ENCODE results near the gene HMGXB3. TPM values are rescaled to one million over a fixed set of nuclear protein-coding genes. Genes with fewer than 3 reads are reported as not detected.

Gene HMGXB3
- total RNA-seq, 2 experiments from 2014 or later: 27.4 to 29.3 TPM

GRCh38 chr5:150052226-150052955 lies 51.9 kb downstream of the HMGXB3 start:
- Mint-ChIP-seq H3K27me3 (no peaks in the 10 kb centered on the region), H3K27ac (no peak overlapping the region), H3K4me3 (no peak overlapping the region), H3K9me3 (no peaks in the 10 kb centered on the region), H3K4me1 (ENCODE audit: low read depth) (no peaks in the 10 kb centered on the region), H3K36me3 (ENCODE audit: low read depth) (peaks cover 79% of the 10 kb centered on the region)
- Histone ChIP-seq H3K27me3 (ENCODE audit: control insufficient read depth in 1 of 2, insufficient read depth in 2 of 2, low read length in 2 of 2) (no peaks in the 10 kb centered on the region), H3K9me3 (ENCODE audit: control insufficient read depth in 1 of 2, insufficient read depth in 1 of 2, low read length in 2 of 2) (no peaks in the 10 kb centered on the region), H3K27ac (ENCODE audit: low read depth in 1 of 2, low read length in 2 of 2) (no peak overlapping the region), H3K4me1 (ENCODE audit: insufficient read depth, low read length) (no peaks in the 10 kb centered on the region), H3K4me3 (ENCODE audit: low read length) (no peak overlapping the region), H3K36me3 (ENCODE audit: insufficient read depth, low read length) (peaks cover 72% of the 10 kb centered on the region)
- TF ChIP-seq, protein P1, sequence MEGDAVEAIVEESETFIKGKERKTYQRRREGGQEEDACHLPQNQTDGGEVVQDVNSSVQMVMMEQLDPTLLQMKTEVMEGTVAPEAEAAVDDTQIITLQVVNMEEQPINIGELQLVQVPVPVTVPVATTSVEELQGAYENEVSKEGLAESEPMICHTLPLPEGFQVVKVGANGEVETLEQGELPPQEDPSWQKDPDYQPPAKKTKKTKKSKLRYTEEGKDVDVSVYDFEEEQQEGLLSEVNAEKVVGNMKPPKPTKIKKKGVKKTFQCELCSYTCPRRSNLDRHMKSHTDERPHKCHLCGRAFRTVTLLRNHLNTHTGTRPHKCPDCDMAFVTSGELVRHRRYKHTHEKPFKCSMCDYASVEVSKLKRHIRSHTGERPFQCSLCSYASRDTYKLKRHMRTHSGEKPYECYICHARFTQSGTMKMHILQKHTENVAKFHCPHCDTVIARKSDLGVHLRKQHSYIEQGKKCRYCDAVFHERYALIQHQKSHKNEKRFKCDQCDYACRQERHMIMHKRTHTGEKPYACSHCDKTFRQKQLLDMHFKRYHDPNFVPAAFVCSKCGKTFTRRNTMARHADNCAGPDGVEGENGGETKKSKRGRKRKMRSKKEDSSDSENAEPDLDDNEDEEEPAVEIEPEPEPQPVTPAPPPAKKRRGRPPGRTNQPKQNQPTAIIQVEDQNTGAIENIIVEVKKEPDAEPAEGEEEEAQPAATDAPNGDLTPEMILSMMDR (IDR thresholded peaks at IDR 0.05): no peak
- ATAC-seq (ENCODE audit: poor library complexity): no peak
- DNase-seq: no peak
- CTCF ChIA-PET: interaction anchor here (0.6 kb wide), 1 partner anchor 100 kb away, joined by 3 read pairs; no protein-coding TSS in a partner anchor
- POLR2A ChIA-PET: no interaction called here
- intact Hi-C loops (cut with DNase I, micrococcal nuclease): no loop called here

- H3K27me3 ChIP-seq (ENCODE audit: control insufficient read depth in 1 of 2, insufficient read depth in 2 of 2, low read length in 2 of 2): no peaks in the 10 kb centered on the region
- no peak overlapping the region for H3K4me3 ChIP-seq (ENCODE audit: low read length)
- Mint-ChIP-seq H3K36me3 (ENCODE audit: low read depth) (peaks cover 71% of the 10 kb centered on the region), H3K27ac (no peak overlapping the region), H3K4me1 (ENCODE audit: low read depth) (no peaks in the 10 kb centered on the region), H3K9me3 (no peaks in the 10 kb centered on the region), H3K4me3 (no peak overlapping the region), H3K27me3 (no peaks in the 10 kb centered on the region)
- ChIA-PET CTCF (no interaction called here), POLR2A (no interaction called here)
- TF ChIP-seq, protein P1 (IDR thresholded peaks at IDR 0.05): no peak
- intact Hi-C loops (cut with DNase I, micrococcal nuclease): no loop called here
- ATAC-seq (ENCODE audit: poor library complexity): no peak
- H3K9me3 ChIP-seq (ENCODE audit: control insufficient read depth in 1 of 2, insufficient read depth in 1 of 2, low read length in 2 of 2): no peaks in the 10 kb centered on the region
- peak in 2 of 14 experiments; percentile 42 to 58 for DNase-seq
- peaks cover 65% of the 10 kb centered on the region for H3K36me3 ChIP-seq (ENCODE audit: insufficient read depth, low read length)
- H3K4me1 ChIP-seq (ENCODE audit: insufficient read depth, low read length): no peaks in the 10 kb centered on the region
- H3K27ac ChIP-seq (ENCODE audit: low read depth in 1 of 2, low read length in 2 of 2): no peak overlapping the region
Observed at GRCh38 chr5:150052956-150053712, 52.6 kb downstream of the HMGXB3 start.

- POLR2A ChIA-PET: no interaction called here
- CTCF ChIA-PET: no interaction called here
- Histone ChIP-seq H3K4me3 (ENCODE audit: low read length) (no peak overlapping the region), H3K27ac (ENCODE audit: low read depth in 1 of 2, low read length in 2 of 2) (no peak overlapping the region), H3K36me3 (ENCODE audit: insufficient read depth, low read length) (peaks cover 57% of the 10 kb centered on the region), H3K9me3 (ENCODE audit: control insufficient read depth in 1 of 2, insufficient read depth in 1 of 2, low read length in 2 of 2) (no peaks in the 10 kb centered on the region), H3K4me1 (ENCODE audit: insufficient read depth, low read length) (no peaks in the 10 kb centered on the region), H3K27me3 (ENCODE audit: control insufficient read depth in 1 of 2, insufficient read depth in 2 of 2, low read length in 2 of 2) (no peaks in the 10 kb centered on the region)
- H3K36me3 Mint-ChIP-seq (ENCODE audit: low read depth): peaks cover 64% of the 10 kb centered on the region
- no peaks in the 10 kb centered on the region for H3K4me1 Mint-ChIP-seq (ENCODE audit: low read depth)
- TF ChIP-seq, protein P1 (IDR thresholded peaks at IDR 0.05): no peak
- ATAC-seq (ENCODE audit: poor library complexity) (no peak), DNase-seq (no peak)
- no peaks in the 10 kb centered on the region for H3K9me3 Mint-ChIP-seq
- no peak overlapping the region for H3K27ac Mint-ChIP-seq
- intact Hi-C loops (cut with DNase I, micrococcal nuclease): no loop called here
- H3K4me3 Mint-ChIP-seq: no peak overlapping the region
- H3K27me3 Mint-ChIP-seq: no peaks in the 10 kb centered on the region
Observed at GRCh38 chr5:150053713-150054392, 53.3 kb downstream of the HMGXB3 start.

All from CD4-positive, alpha-beta T cell (primary cell).